IMR-90 (cell line): ENCODE data around the gene SLIT1.

Source experiments
- BHLHE40 ChIP-seq: fragments of 150-350 bp; IDR thresholded peaks from 2 replicates; pipeline ENCODE4 v1.6.1; 2016; ENCODE audit warnings: mild to moderate bottlenecking, low read depth, low read length
- CEBPB ChIP-seq: IDR thresholded peaks from 2 replicates; pipeline ENCODE4 v1.6.1; 2012; ENCODE audit warnings: low read depth, low read length, improper control_type of control experiment
- CTCF ChIP-seq: conservative IDR thresholded peaks from 2 replicates; pipeline ENCODE4 v1.5.1; 2012; ENCODE audit warnings: mild to moderate bottlenecking, low read depth, low read length, improper control_type of control experiment
- MAZ ChIP-seq: IDR thresholded peaks from 2 replicates; pipeline ENCODE4 v1.6.1; 2012; ENCODE audit warnings: low read depth, mild to moderate bottlenecking, low read length, improper control_type of control experiment, moderate library complexity, borderline replicate concordance
- NFE2L2 ChIP-seq: fragments of 150-350 bp; IDR thresholded peaks from 2 replicates; pipeline ENCODE4 v1.6.1; 2016; ENCODE audit warnings: low read depth, mild to moderate bottlenecking, low read length
- POLR2A ChIP-seq: IDR thresholded peaks from 2 replicates; pipeline ENCODE4 v1.6.1; 2012; ENCODE audit warnings: mild to moderate bottlenecking, low read depth, low read length
- RAD21 ChIP-seq: IDR thresholded peaks from 2 replicates; pipeline ENCODE4 v1.6.1; 2012; ENCODE audit warnings: low read length, improper control_type of control experiment
- RCOR1 ChIP-seq: IDR thresholded peaks from 2 replicates; pipeline ENCODE4 v1.6.1; 2012; ENCODE audit warnings: mild to moderate bottlenecking, low read length, improper control_type of control experiment; ENCODE audit not compliant: insufficient replicate concordance
- RFX5 ChIP-seq: IDR thresholded peaks from 2 replicates; pipeline ENCODE4 v1.8.0; 2012; ENCODE audit warnings: low read depth, mild to moderate bottlenecking, low read length, moderate library complexity
- SMC3 ChIP-seq: fragments of 150-350 bp; IDR thresholded peaks from 2 replicates; pipeline ENCODE4 v1.6.1; 2016; ENCODE audit warnings: low read depth, mild to moderate bottlenecking, antibody characterized with exemption, low read length, moderate library complexity

DNA sequence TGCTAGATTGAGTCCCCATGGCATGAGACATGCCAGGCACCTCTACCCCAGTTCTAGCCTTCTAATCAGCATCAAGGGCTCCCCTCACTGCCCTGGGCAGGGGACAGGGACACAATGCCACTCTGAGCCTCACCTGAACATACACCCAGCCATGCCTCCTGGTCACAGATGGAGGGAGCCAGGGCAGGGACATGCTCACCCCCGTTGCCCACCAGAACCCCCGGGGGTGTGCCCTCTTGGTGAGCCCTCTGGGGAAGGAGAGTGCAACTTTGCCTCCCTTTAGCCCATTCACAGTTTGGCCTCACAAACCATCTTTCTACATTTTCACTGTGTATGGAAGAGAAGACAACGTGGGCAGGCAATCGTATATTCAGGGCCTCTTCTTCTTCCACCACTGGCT, 186.4 kb downstream of the SLIT1 start:
- TF ChIP-seq CTCF, result no peak
- TF ChIP-seq POLR2A, result no peak
- no peak for TF ChIP-seq RAD21
- no peak for TF ChIP-seq RFX5
- no peak for TF ChIP-seq SMC3
- TF ChIP-seq BHLHE40, result no peak
- no peak for TF ChIP-seq RCOR1
- no peak for TF ChIP-seq NFE2L2
- no peak for TF ChIP-seq MAZ
- TF ChIP-seq CEBPB, result no peak
